Vein endothelial cell (primary cell): ENCODE data around the gene NPSR1. TPM values are rescaled to one million over a fixed set of nuclear protein-coding genes. Genes with fewer than 3 reads are reported as not detected.

ENCODE experiments used
- small RNA-seq: library from RNA; depleted of rRNA; stranded (forward); fragments of <200 nt; gene quantifications from one replicate; pipeline ENCODE3, GENCODE V24; 2012
- total RNA-seq: library from RNA; depleted of rRNA; stranded (reverse); fragments of >200 nt; gene quantifications from 2 replicates; pipeline ENCODE4 v1.2.3, GENCODE V29; 2012

The NPSR1 gene
- not detected in 2 replicates for total RNA-seq

GRCh38 chr7:34657632-34658268 lies at the start of gene NPSR1:
TSS of gene NPSR1 (plus strand) at chr7:34658218. CDS start at chr7:34658413, 195 bp downstream.

Small RNA genes within 50 kb of the gene (small RNA-seq; reads per million reads assigned to genes)
- gene RF00322 (not detected), gene RN7SL132P (not detected)
